ENCODE results near the gene FAM98C. TPM values are rescaled to one million over a fixed set of nuclear protein-coding genes. Genes with fewer than 3 reads are reported as not detected.
"Not testable (repeated sequence)": the region's sequence is repeated elsewhere in the genome, so short reads cannot be mapped to it uniquely, and the experiment has no call there.

Gene FAM98C
- total RNA-seq, 1 donor from 2014 or later = 16.0 TPM

DNA sequence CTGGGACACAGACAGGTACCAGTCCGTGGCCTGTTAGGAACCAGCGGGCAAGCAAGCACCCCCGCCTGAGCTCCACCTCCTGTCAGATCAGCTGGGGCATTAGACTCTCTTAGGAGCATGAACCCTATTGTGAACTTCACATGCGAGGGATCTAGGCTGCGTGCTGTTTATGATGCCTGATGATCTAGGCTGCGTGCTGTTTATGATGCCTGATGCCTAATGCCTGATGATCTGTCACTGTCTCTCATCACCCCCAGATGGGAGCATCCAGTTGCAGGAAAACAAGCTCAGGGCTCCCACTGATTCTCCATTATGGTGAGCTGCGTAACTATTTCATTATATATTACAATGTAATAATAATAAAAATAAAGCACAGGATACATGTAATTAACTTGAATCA lies 19.5 kb downstream of the FAM98C start:
- H3K9me3 Mint-ChIP-seq (ENCODE audit: low read depth) = no peaks in the 10 kb centered on the region
- TF ChIP-seq, protein P1, sequence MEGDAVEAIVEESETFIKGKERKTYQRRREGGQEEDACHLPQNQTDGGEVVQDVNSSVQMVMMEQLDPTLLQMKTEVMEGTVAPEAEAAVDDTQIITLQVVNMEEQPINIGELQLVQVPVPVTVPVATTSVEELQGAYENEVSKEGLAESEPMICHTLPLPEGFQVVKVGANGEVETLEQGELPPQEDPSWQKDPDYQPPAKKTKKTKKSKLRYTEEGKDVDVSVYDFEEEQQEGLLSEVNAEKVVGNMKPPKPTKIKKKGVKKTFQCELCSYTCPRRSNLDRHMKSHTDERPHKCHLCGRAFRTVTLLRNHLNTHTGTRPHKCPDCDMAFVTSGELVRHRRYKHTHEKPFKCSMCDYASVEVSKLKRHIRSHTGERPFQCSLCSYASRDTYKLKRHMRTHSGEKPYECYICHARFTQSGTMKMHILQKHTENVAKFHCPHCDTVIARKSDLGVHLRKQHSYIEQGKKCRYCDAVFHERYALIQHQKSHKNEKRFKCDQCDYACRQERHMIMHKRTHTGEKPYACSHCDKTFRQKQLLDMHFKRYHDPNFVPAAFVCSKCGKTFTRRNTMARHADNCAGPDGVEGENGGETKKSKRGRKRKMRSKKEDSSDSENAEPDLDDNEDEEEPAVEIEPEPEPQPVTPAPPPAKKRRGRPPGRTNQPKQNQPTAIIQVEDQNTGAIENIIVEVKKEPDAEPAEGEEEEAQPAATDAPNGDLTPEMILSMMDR (IDR thresholded peaks at IDR 0.05) = no peak
- no peak overlapping the region for H3K4me3 Mint-ChIP-seq (ENCODE audit: unreplicated experiment)
- peaks cover 24% of the 10 kb centered on the region for H3K27me3 Mint-ChIP-seq (ENCODE audit: low read depth)
- no peak overlapping the region for H3K27ac Mint-ChIP-seq (ENCODE audit: unreplicated experiment)
- H3K4me1 Mint-ChIP-seq (ENCODE audit: low read depth) = peaks cover 7% of the 10 kb centered on the region
- no peaks in the 10 kb centered on the region for H3K36me3 Mint-ChIP-seq (ENCODE audit: low read depth)
- no peak for DNase-seq (ENCODE audit: low spot score)

DNA sequence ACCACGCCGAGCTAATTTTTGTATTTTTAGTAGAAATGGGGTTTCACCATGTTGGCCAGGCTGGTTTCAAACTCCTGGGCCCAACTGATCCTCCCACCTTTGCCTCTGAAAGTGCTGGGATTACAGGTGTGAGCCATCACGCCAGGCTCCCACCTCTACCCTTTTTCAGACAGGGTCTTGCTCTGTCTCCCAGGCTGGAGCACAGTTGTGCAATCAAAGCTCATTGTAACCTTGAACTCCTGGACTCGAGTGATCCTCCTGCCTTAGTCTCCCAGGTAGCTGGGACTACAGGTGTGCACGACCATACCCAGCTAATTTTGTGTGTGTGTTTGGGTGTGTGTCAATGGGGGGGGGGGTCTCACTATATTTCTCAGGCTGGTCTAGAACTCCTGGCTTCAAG lies 21.4 kb downstream of the FAM98C start:
- peaks cover 17% of the 10 kb centered on the region for H3K27me3 Mint-ChIP-seq (ENCODE audit: low read depth)
- no peaks in the 10 kb centered on the region for H3K9me3 Mint-ChIP-seq (ENCODE audit: low read depth)
- TF ChIP-seq, protein P1 (IDR thresholded peaks at IDR 0.05) = no peak
- H3K4me3 Mint-ChIP-seq (ENCODE audit: unreplicated experiment) = no peak overlapping the region
- no peak overlapping the region for H3K27ac Mint-ChIP-seq (ENCODE audit: unreplicated experiment)
- no peaks in the 10 kb centered on the region for H3K36me3 Mint-ChIP-seq (ENCODE audit: low read depth)
- no peaks in the 10 kb centered on the region for H3K4me1 Mint-ChIP-seq (ENCODE audit: low read depth)
- DNase-seq (ENCODE audit: low spot score) = no peak

- no peaks in the 10 kb centered on the region for H3K4me1 Mint-ChIP-seq (ENCODE audit: low read depth)
- no peaks in the 10 kb centered on the region for H3K36me3 Mint-ChIP-seq (ENCODE audit: low read depth)
- TF ChIP-seq, protein P1 (IDR thresholded peaks at IDR 0.05) = no peak
- peaks cover 16% of the 10 kb centered on the region for H3K27me3 Mint-ChIP-seq (ENCODE audit: low read depth)
- H3K27ac Mint-ChIP-seq (ENCODE audit: unreplicated experiment) = no peak overlapping the region
- H3K4me3 Mint-ChIP-seq (ENCODE audit: unreplicated experiment) = no peak overlapping the region
- DNase-seq (ENCODE audit: low spot score) = no peak
- no peaks in the 10 kb centered on the region for H3K9me3 Mint-ChIP-seq (ENCODE audit: low read depth)
Observed at GRCh38 chr19:38425222-38425809, 22.4 kb downstream of the FAM98C start.

DNA sequence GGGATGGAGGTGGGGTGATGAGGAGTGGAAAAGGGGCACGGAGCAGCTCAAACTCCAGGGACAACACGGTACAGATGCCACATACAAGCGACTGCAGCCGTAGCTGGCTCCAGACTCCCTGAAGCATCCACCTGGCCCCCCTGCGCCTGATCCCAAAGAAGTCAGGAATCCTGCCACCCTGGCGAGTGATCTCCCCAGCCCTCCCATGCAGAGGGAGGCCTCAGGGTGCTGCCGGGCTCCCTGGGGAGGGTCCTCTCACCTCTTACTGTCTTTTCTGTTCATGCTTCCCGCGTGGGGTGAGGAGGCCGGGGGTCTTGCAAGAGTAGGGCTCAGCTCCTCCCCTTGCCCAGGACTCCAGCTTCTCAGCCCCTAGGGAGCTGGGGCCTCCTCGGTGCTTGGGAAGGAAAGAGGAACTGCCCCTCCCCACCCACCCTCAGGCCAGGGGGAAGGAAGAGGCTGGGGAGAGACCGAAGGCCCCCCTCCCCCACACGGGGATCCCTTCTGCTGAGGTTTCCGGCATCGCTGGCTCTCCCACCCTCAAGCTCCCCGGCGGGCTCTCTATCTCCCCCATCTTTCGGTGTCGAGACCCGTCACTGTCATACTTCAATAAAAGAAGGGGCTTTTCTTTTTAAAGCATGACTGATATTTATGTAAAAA lies 23.0 kb downstream of the FAM98C start, which contains the start of gene RASGRP4:
Gene RASGRP4, minus strand, starts transcription at position 410 of the 657 bp plus-strand sequence. Its CDS starts 128 bp downstream, at position 282.
- no peak for DNase-seq (ENCODE audit: low spot score)
- TF ChIP-seq, protein P1 (IDR thresholded peaks at IDR 0.05) = no peak
- Mint-ChIP-seq H3K36me3 (ENCODE audit: low read depth) (no peaks in the 10 kb centered on the region), H3K4me3 (ENCODE audit: unreplicated experiment) (no peak within 1 kb of the TSS), H3K9me3 (ENCODE audit: low read depth) (no peaks in the 10 kb centered on the region), H3K4me1 (ENCODE audit: low read depth) (no peaks in the 10 kb centered on the region), H3K27ac (ENCODE audit: unreplicated experiment) (no peak within 1 kb of the TSS), H3K27me3 (ENCODE audit: low read depth) (peaks cover 20% of the 10 kb centered on the region)

DNA sequence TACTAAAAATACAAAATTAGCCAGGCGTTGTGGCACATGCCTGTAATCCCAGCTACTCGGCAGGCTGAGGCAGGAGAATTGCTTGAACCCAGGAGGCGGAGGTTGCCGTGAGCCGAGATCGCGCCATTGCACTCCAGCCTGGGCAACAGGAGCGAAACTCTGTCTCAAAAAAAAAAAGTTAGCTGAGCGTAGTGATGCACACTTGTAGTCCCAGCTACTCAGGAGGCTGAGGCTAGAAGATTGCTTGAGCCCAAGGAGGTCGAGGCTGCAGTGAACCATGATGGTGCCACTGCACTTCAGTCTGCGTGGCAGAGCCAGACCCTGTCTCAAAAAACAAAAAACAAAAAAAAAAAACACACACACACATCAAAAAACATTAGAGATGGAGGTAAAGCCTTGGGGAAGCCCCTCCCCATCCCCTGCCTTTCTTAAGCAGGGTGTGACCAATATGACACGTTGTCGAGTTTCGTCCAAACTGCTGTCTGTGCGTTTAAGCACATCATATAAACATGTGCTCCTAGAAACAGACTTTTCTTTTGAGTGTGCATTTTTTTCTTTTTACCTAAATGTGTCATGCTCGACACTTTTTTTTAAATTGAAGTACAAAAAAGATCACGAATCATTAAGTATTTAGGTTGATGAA lies 24.3 kb downstream of the FAM98C start:
- not testable (repeated sequence) for H3K4me1 Mint-ChIP-seq (ENCODE audit: low read depth); H3K4me3 Mint-ChIP-seq (ENCODE audit: unreplicated experiment); H3K36me3 Mint-ChIP-seq (ENCODE audit: low read depth); DNase-seq (ENCODE audit: low spot score); H3K9me3 Mint-ChIP-seq (ENCODE audit: low read depth); H3K27ac Mint-ChIP-seq (ENCODE audit: unreplicated experiment)
- H3K27me3 Mint-ChIP-seq (ENCODE audit: low read depth) = peaks cover 20% of the 10 kb centered on the region
